Kasumi-1 (cell line): ENCODE results near the gene SLIT1.

Experiments
- DNase-seq, 2 experiments: peaks; one replicate each; lab custom pipeline; 2025; lab: John Stamatoyannopoulos, UW

The SLIT1 gene

GRCh38 chr10:97024168-97025073 is 161.3 kb downstream of the SLIT1 start:
- DNase-seq: peak; percentile 10 to 13

GRCh38 chr10:97023401-97024167 is 162.2 kb downstream of the SLIT1 start:
- DNase-seq: no peak

GRCh38 chr10:97022616-97023015 is 163.1 kb downstream of the SLIT1 start:
- DNase-seq: no peak

- no peak for DNase-seq
Observed at GRCh38 chr10:97020452-97021400, 165.0 kb downstream of the SLIT1 start.

- no peak for DNase-seq
Observed at GRCh38 chr10:97019213-97019844, 166.4 kb downstream of the SLIT1 start.

- no peak for DNase-seq
Observed at GRCh38 chr10:97018251-97019212, 167.2 kb downstream of the SLIT1 start.

GRCh38 chr10:97017474-97017903 is 168.3 kb downstream of the SLIT1 start:
- no peak for DNase-seq

- DNase-seq: peak; percentile 31 to 54
Observed at GRCh38 chr10:97016728-97017473, 168.9 kb downstream of the SLIT1 start.

GRCh38 chr10:97015240-97015639 is 170.5 kb downstream of the SLIT1 start:
- no peak for DNase-seq

GRCh38 chr10:97013983-97014382 is 171.8 kb downstream of the SLIT1 start:
- no peak for DNase-seq

GRCh38 chr10:97013568-97013967 is 172.2 kb downstream of the SLIT1 start:
- DNase-seq: no peak

GRCh38 chr10:97012470-97012869 is 173.3 kb downstream of the SLIT1 start:
- no peak for DNase-seq

- no peak for DNase-seq
Observed at GRCh38 chr10:97011397-97011796, 174.4 kb downstream of the SLIT1 start.

GRCh38 chr10:97010695-97011206 is 175.0 kb downstream of the SLIT1 start:
- no peak for DNase-seq

GRCh38 chr10:97007417-97007816 is 178.3 kb downstream of the SLIT1 start:
- DNase-seq: no peak

- DNase-seq: no peak
Observed at GRCh38 chr10:97006364-97006763, 179.4 kb downstream of the SLIT1 start.

- no peak for DNase-seq
Observed at GRCh38 chr10:97005349-97005748, 180.4 kb downstream of the SLIT1 start.

- no peak for DNase-seq
Observed at GRCh38 chr10:97004591-97004990, 181.2 kb downstream of the SLIT1 start.

- no peak for DNase-seq
Observed at GRCh38 chr10:97003804-97004201, 182.0 kb downstream of the SLIT1 start.
